MM.1S (cell line): ENCODE data around the gene WDR83.

Experiments used
- EZH2 ChIP-seq: fragments of 300-600 bp; sonication (generic); optimal IDR thresholded peaks from 2 replicates; pipeline ENCODE3; 2017; ENCODE audit warnings: low read depth, mild to moderate bottlenecking, antibody characterized with exemption, low read length, mixed read lengths
- EZH2phosphoT487 ChIP-seq: fragments of 300-600 bp; sonication (generic); IDR thresholded peaks from 2 replicates; pipeline ENCODE4 v1.6.1; 2018; ENCODE audit warnings: antibody characterized with exemption, low read length
- TF ChIP-seq, protein P1 (sequence below): fragments of 300-600 bp; sonication (generic); IDR thresholded peaks from 2 replicates; pipeline ENCODE4 v1.5.1; 2016; ENCODE audit warnings: antibody characterized with exemption, low read length, mixed read lengths

DNA sequence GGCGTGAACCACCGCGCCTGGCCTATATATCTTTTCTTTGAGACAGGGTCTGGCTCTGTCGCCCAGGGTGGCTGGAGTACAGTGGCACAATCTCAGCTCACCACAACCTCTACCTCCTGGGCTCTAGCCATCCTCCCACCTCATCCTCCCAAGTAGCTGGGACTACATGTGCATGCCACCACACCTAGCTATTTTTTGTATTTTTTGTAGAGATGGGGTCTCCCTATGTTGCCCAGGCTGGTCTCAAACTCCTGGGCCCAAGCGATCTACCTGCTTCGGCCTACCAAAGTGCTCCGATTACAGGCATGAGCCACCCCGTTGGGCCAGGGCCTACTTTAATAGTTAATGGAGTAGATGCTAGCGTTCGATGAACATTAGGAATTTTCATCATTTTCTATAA, 53.7 kb downstream of the WDR83 start:
- TF ChIP-seq EZH2 (no peak), EZH2phosphoT487 (no peak)
- TF ChIP-seq, protein P1, sequence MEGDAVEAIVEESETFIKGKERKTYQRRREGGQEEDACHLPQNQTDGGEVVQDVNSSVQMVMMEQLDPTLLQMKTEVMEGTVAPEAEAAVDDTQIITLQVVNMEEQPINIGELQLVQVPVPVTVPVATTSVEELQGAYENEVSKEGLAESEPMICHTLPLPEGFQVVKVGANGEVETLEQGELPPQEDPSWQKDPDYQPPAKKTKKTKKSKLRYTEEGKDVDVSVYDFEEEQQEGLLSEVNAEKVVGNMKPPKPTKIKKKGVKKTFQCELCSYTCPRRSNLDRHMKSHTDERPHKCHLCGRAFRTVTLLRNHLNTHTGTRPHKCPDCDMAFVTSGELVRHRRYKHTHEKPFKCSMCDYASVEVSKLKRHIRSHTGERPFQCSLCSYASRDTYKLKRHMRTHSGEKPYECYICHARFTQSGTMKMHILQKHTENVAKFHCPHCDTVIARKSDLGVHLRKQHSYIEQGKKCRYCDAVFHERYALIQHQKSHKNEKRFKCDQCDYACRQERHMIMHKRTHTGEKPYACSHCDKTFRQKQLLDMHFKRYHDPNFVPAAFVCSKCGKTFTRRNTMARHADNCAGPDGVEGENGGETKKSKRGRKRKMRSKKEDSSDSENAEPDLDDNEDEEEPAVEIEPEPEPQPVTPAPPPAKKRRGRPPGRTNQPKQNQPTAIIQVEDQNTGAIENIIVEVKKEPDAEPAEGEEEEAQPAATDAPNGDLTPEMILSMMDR = no peak
